Measurements from ENCODE around the gene IVD.

The IVD gene

GRCh38 chr15:40414816-40415215 lies 9.2 kb downstream of the IVD start:
- DNase-seq (ENCODE audit: low read depth in 3 of 3), result no peak

DNA sequence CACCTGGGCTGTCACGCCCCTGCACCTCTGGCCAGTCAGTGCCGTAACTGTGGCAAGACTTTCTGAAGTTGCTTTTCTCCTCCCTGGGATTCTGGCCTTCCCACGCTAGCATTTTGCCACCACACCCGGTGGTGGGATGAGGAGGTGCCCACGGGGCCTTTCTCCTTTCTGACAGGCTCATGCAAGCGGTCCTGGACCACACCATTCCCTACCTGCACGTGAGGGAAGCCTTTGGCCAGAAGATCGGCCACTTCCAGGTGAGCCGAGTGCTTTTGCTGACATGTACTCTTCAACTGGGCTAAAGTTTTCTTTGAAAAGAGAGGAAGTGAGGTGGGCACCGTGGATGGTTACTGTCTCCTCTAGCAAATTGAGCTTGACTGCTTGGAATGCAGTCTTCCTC lies 9.6 kb downstream of the IVD start:
- no peak for DNase-seq (ENCODE audit: low read depth in 3 of 3)

GRCh38 chr15:40416056-40416455 lies 10.5 kb downstream of the IVD start:
- DNase-seq (ENCODE audit: low read depth in 3 of 3), result no peak

DNA sequence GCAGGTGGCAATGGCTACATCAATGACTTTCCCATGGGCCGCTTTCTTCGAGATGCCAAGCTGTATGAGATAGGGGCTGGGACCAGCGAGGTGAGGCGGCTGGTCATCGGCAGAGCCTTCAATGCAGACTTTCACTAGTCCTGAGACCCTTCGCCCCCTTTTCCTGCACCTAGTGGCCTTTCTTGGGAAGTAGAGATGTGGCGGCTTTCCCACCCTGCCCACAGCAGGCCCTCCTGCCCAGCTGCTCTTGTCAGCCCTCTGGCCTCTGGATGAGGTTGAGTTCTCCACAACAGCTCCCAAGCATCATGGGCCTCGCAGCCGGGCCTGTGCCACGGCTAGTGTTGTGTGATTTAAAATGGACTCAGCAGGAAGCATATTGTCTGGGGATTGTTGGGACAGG lies 12.5 kb downstream of the IVD start:
- no peak for DNase-seq (ENCODE audit: low read depth in 3 of 3)

DNA sequence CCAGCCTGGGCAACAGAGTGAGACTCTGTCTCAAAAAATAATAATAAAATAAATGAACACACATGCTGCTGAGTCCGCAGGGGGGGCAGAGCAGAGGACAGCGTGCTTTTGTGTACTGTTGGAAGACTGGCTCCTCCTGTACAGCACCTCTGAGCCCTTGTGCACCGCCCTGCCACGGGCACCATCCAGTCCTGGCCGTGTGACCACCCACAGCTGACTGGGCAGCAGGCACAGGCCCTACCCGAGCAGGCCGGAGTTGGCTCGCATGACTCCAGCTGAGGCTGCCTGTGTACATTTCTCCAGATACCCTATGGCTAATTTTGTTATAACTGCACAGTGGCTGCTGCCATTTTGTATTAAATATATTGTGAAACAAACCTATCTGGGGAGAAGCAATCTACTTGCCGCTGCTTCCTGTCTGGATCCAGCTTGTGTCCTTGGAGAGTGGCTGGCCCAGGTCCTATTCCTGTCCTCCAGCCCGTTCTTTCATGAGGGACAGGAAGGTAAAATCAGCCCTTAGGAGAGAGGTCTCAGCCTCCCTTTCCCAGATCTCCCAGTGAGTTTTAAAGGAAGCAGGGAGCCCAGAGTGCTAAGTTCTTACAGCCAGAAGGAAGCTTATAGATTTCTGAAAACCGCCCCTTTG lies 14.6 kb downstream of the IVD start:
- no peak for DNase-seq (ENCODE audit: low read depth in 3 of 3)

- DNase-seq (ENCODE audit: low read depth in 3 of 3), result no peak
Measured at GRCh38 chr15:40420793-40421192, 15.2 kb downstream of the IVD start.

DNA sequence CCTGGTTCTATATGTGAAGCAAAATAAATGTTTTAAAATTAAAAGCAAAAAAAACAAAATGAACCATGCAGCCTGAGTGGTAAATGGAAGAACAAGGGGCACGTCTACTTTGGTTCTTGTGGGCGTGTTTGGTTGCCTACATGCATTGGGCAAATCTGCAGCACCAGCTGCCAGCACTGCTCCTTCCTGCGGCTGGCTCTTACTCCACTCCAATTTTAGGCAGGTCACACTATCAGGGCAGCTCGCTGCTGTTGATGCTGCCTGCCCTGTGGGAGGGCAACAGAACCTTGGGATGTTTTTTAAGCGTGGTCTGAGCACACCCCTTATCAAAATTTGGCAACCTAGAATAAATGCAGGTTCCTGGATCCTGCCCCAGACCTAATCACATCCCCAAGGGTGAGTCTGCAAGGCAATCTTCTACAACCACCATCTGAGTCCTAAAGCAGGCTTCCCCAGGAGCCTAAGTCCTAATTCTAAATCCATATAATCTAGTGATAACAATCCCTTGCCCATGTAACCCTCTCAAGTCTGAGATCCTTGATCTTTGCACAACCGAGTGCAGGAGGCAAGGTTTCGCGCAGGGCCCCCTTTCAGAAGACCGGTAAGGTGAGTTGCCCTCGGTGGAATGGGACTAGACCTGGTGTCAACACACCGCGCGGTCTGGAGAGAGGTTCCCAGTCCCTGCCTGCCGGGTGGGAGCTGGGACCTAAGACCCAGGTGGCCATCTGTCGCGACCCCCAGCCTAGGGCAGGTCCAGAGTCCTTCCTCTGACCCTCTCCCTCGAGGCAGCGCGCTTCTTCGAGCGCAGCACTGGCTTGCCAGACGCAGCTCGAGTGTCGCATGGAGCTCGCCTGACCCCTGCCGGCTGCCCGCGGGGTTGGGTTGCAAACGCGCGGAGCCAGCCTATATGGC lies 15.9 kb downstream of the IVD start:
- peak; percentile 67 to 74 (median 70) for DNase-seq (ENCODE audit: low read depth in 3 of 3)

DNA sequence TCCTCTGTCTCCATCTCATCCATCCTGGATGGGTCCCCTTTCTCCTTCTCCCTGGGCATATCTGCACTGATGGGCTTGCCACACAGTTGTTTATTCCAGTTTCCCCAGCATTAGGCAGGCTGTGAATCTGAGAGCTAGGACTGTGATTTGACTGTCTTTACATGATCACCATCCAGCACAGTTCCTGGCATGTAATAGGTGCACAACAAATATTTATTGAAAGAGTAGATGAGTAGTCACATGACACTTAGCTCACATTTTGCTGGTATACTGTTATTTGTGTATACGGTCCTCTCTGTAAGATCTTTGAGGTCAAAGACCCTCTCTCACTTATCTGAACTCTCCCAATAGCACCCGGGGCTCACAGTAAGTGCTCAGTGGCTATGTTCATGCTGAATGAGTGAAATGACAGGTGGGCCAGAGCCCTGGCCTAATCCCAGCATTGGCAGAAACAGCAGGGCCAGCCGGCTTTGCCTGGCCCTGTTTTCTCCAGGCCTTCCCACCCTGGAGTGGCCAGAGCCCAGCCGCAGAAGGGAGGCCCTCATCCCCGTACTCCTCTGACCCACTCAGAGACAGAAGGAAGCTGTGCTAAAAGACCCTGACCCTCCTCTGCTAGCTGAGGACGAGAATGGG lies 19.0 kb downstream of the IVD start:
- no peak for DNase-seq (ENCODE audit: low read depth in 3 of 3)

- no peak for DNase-seq (ENCODE audit: low read depth in 3 of 3)
Measured at GRCh38 chr15:40425681-40426080, 20.1 kb downstream of the IVD start.

- no peak for DNase-seq (ENCODE audit: low read depth in 3 of 3)
Measured at GRCh38 chr15:40427188-40427587, 21.6 kb downstream of the IVD start.

GRCh38 chr15:40428185-40428584 lies 22.6 kb downstream of the IVD start:
- DNase-seq (ENCODE audit: low read depth in 3 of 3), result no peak

GRCh38 chr15:40429068-40429710 lies 23.6 kb downstream of the IVD start:
- no peak for DNase-seq (ENCODE audit: low read depth in 3 of 3)

DNA sequence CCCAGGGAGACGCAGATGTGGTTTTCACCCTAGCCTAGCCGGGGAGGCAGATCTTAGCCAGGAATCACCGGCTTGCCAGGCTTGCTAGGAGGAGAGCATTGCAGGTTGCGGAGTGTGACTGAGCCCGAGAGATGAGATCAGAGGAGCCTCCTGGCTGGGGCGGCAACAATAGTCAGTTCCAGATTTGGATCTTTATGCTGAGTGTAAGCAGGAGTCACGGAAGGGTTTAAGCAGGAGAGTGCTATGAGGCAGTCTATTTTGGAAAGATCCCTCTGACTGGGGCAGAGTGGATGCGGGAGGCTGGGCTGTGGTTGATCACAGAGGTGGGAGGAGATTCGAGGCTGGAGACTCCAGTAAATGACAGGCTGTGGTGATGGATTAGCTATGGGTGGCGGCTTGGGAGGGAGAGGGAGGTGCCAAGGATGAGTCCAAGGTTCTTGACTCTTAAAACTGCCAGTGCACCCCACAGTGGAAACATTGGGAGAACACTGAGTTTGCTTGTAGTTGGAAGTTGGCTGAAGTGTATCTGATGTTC lies 24.7 kb downstream of the IVD start:
- DNase-seq (ENCODE audit: low read depth in 3 of 3), result no peak

GRCh38 chr15:40435023-40435709 lies 29.6 kb downstream of the IVD start:
- no peak for DNase-seq (ENCODE audit: low read depth in 3 of 3)

DNA sequence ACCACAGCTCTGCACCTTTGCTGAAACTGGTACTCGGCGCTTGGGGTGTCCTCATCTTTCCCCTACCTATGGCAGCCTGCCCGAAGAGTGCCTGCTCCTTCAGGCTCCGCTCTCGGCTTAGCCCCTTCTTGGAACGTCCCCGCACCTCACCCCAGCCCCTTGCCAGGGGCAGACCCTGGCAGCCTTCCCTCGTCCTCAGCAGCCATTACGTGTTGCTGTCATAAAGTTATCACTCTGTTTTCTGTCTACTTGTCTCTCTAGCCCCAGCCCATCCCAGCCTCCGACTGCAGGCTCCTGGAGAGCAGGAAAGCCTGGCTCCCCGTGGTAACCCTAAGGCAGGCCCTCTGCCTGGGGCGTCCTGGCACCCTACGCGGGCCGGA lies 30.1 kb downstream of the IVD start:
- DNase-seq (ENCODE audit: low read depth in 3 of 3), result no peak

- DNase-seq (ENCODE audit: low read depth in 3 of 3), result no peak
Measured at GRCh38 chr15:40436116-40436891, 30.7 kb downstream of the IVD start.

DNA sequence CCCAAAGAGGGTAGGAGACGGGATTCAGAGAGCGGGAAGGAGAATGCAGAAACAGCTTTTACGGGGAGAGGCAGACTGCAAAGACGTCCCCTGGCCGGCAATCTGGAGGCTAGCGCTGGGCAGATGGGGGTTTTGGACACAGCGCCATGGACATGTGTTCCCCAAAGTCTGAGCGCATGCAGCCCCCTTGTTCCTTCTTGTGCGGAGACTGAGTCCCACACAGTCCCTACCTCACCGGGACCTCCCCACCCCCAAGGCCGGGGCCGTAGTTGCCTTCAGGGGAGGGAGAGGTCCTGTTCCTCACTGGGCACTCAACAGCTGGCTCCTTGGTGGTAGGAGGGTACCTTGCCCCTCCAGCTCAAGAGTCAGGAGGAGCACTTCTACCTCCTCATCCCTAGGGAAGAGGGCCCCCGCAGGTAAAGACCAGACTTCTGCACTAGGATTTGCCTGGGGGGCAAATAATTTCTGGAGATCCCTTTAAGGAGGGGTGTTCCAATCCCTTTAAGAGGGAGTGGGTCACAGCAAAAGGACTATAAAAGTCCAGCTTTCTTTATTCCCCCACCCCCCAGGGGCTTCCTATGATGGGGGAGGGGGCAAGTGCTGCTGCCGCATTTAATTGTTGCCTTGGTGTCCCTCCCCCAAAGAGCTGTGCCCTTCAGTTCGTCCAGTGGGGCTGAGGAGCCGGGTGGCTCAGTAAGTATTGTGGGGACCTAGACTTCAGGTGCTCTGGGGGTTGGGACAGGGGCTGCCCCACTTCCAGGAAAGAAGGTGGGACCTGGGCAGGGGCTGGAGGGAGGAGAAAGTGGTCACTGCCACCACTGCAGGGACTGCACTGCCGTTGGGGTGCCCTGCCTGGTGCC lies 31.5 kb downstream of the IVD start:
- DNase-seq (ENCODE audit: low read depth in 3 of 3), result no peak

DNA sequence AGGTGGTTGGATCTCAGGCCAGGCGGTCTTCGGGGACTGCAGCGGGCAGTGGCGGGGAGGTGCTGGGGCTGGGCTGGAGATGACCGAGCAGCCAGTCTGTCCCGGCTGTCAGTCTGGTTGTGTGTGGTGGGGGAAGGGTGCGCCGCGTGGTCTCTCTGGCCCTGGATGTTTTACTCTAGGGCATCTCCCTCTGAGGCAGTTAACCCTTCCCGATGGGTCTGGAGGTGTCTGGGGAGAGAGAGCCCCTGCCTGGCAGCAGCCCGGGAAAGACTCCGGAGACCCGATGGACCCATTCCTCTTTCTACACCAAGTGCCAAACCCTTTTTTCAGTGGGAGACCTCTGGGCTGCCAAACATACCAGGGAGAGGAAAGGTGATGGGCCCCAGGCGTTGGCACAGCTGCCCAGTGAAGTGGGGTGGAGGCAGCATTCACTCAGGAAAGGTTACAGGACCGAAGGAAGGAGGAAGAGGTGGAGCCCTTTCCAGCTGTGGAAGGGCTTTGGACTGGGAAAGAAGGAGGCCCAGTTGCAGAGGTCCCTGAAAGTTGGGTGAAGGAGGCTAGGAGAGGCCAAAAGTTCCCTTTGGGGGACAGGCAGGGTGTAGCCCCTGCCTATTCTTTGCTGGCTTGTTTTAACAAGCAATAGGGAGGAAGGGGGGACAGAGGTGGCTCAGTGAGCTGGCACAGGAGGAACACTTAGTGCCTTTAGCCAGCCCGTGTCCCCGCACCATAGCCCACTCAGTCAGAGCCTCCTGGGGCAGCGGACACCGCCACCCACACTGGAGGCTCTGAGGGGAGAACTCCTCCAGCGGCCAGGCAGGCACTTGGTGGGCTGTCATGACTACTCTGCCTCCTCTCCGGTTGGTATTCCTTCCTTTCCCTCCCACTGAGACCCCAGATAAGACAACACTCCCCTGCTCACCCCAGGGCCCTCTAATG lies 32.4 kb downstream of the IVD start:
- no peak for DNase-seq (ENCODE audit: low read depth in 3 of 3)

DNA sequence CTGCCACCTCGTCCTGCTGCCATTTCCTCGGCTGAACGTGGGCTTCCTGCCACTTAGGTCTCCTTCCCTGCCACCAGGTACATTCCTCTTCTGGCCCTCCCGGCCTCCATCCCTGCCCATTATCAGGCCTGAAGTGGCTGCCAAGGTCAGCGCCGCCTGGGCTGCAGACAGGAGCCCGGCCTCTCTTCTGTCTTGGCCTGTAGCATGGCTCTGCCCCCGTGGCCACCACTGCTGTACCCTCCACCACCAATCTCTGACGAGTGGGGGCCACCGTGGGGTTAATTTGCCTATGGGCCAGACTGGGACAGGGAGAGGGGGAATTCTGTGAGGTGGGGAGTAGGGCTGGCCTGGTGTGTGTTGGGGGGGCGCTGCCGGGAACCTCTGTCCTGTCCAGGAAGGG lies 33.1 kb downstream of the IVD start:
- no peak for DNase-seq (ENCODE audit: low read depth in 3 of 3)
